NT2/D1 (cell line): ENCODE results near the gene C2CD3.

Source experiments
- SUZ12 ChIP-seq: IDR thresholded peaks from 2 replicates; pipeline ENCODE4 v1.6.1; 2011; ENCODE audit not compliant: insufficient read length, insufficient read depth; ENCODE audit errors: extremely low read depth
- ZNF274 ChIP-seq: IDR thresholded peaks from 2 replicates; pipeline ENCODE4 v1.6.1; 2011; ENCODE audit warnings: mild to moderate bottlenecking, low read depth, low read length

DNA sequence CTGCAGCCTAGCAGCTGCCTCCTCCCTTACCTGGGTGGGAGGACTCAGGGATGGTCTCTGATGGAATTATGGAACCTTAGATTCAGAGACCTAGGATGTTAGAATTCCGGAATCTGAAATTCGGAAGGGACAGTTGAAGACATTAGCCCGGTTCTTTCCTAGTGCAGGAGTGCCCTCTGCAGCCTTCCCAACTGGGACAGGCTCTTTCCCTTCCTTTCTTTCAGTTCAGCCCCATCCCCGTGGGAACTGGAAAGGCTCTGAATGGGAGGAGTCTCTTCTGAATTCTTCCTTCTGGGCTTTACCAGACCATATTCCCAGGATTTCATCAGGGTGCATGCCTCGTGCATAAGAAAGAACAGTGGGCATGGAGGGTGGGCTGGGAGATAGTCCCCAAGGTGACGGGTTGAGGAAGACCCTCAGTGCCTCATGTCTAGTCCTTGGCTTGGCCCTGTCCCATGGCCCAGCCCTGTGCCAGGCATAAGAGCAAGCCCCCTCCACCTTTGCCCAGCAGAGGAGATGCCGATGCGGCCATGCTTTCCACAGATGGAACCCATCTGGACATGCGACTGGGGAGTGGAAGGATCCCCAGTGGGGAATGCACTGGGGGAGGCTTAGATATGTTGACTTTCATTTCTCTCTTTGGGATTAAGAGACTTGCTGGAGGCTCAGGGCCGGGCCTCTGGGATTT lies 205.6 kb downstream of the C2CD3 start:
- no peak for TF ChIP-seq ZNF274
- no peak for TF ChIP-seq SUZ12
